OCI-LY3 (cell line): ENCODE results near the gene NLRP3.
"Not testable (repeated sequence)": the region's sequence is repeated elsewhere in the genome, so short reads cannot be mapped to it uniquely, and the experiment has no call there.

Experiments used
- EZH2phosphoT487 ChIP-seq: fragments of 200-600 bp; shearing (Covaris generic); IDR thresholded peaks from 2 replicates; pipeline ENCODE4 v1.6.1; 2018; ENCODE audit warnings: antibody characterized with exemption, mixed run types, low read depth
- TF ChIP-seq, protein P1 (sequence below): fragments of 200-600, 300-600 bp; sonication (generic); IDR thresholded peaks from 2 replicates; pipeline ENCODE4 v1.5.1; 2014; ENCODE audit warnings: antibody characterized with exemption, low read length, low read depth

DNA sequence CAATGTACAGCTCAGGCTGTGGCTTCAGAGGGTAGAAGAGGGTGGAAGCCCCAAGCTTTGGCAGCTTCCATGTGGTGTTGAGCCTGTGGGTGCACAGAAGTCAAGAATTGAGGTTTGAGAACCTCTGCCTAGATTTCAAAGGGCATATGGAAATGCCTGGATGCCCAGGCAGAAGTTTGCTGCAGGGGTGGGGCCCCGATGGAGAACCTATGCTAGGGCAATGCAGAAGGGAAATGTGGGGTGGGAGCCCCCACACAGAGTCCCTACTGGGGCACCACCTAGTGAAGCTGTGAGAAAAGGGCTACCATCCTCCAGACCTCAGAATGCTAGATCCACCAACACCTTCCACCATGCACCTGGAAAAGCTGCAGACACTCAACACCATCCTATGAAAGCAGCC is 49.6 kb upstream of the NLRP3 start:
- TF ChIP-seq, protein P1, sequence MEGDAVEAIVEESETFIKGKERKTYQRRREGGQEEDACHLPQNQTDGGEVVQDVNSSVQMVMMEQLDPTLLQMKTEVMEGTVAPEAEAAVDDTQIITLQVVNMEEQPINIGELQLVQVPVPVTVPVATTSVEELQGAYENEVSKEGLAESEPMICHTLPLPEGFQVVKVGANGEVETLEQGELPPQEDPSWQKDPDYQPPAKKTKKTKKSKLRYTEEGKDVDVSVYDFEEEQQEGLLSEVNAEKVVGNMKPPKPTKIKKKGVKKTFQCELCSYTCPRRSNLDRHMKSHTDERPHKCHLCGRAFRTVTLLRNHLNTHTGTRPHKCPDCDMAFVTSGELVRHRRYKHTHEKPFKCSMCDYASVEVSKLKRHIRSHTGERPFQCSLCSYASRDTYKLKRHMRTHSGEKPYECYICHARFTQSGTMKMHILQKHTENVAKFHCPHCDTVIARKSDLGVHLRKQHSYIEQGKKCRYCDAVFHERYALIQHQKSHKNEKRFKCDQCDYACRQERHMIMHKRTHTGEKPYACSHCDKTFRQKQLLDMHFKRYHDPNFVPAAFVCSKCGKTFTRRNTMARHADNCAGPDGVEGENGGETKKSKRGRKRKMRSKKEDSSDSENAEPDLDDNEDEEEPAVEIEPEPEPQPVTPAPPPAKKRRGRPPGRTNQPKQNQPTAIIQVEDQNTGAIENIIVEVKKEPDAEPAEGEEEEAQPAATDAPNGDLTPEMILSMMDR = not testable (repeated sequence)
- TF ChIP-seq EZH2phosphoT487 = not testable (repeated sequence)
